ENCODE data around the gene SLC25A27.

- no peak for TF ChIP-seq EZH2phosphoT487 (conservative IDR thresholded peaks at IDR 0.05; ENCODE audit: low read length)
- TF ChIP-seq, protein P1, sequence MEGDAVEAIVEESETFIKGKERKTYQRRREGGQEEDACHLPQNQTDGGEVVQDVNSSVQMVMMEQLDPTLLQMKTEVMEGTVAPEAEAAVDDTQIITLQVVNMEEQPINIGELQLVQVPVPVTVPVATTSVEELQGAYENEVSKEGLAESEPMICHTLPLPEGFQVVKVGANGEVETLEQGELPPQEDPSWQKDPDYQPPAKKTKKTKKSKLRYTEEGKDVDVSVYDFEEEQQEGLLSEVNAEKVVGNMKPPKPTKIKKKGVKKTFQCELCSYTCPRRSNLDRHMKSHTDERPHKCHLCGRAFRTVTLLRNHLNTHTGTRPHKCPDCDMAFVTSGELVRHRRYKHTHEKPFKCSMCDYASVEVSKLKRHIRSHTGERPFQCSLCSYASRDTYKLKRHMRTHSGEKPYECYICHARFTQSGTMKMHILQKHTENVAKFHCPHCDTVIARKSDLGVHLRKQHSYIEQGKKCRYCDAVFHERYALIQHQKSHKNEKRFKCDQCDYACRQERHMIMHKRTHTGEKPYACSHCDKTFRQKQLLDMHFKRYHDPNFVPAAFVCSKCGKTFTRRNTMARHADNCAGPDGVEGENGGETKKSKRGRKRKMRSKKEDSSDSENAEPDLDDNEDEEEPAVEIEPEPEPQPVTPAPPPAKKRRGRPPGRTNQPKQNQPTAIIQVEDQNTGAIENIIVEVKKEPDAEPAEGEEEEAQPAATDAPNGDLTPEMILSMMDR (IDR thresholded peaks at IDR 0.05; ENCODE audit: insufficient read depth, low read length, poor library complexity, severe bottlenecking), result no peak
These were observed 24.3 kb upstream of the SLC25A27 start for GRCh38 chr6:46628498-46628897.

Measured in SU-DHL-6 (cell line).